IPS DF 19.7 (cell line): ENCODE measurements around the gene SYT6.
A peak's percentile ranks its signal among the peaks of the same experiment; 100 is the strongest.

Experiments used
- DNase-seq: peaks from one replicate; pipeline ENCODE4 v3.0.0-alpha.2; 2013; ENCODE audit warnings: low read depth, low spot score

The SYT6 gene

DNA sequence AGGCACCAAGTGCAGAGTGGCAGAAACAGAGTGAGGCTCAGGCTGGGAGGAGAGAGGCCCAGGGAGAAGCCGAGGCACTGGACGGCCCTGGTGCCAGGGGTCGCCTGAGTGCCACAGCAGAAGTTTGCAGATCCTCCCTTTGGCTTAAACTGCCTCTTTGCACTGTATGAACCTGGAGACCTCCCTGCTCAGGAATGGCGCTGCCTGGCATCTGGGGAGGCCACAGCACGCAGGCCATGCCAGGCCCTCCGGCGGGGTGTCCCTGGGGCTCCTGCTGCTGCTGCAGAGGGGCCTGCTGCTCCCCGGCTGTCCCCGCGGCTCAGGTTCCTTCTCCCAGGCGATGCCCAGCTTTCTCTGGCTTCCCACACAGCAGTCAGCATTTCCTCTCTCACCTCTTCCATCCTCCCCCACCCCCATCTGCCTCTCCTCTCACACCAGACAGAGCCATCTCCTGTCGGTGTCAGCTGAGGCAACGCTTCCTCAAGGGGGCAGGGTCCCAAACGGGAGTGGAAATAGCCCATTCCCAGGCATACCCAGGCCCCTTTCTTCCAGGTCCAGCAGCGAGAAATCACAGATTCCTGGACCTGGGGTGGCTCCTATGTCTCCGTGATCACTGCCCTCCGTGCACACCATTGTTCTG, 35.2 kb downstream of the SYT6 start:
- DNase-seq: peak; percentile 57

DNA sequence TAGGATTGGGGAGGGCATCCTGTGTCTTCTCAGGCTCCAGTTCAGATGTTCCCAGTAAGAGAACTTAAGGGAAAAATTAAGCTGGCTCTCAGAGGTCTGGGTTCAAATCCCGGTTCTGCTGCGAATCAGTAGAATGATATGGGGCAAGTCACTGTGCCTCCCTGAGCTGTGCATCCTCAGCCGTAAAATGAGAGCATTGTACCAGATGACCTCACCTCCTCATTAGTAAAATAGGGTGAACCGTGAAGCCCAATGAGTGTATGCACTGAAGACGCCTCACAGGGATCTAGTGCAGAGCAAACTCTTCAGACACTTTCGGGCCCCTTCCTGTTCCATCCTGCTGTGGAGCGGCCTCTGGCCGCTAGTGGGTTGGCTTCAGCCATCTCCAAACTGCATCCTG, 36.0 kb downstream of the SYT6 start:
- DNase-seq: no peak

DNA sequence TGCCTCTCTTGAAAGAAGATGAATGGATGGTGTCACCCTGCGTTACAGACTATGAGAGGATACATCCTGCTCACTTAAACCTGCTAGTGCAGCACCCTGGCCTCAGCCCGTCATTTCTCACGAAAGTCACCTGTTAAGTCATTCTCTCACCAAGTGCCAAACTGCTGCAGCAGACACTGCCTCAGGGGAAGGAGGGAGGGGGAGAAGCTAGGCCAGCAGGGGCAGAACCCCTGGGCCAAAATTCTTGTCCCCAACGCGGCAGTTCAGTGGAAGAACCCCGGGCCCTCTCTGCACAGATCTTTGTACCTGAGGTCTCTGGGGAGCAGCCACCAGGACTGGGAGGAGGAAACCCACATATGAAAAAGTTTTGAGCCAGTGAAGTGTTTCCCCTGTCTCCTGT, 37.6 kb downstream of the SYT6 start:
- DNase-seq: no peak

DNA sequence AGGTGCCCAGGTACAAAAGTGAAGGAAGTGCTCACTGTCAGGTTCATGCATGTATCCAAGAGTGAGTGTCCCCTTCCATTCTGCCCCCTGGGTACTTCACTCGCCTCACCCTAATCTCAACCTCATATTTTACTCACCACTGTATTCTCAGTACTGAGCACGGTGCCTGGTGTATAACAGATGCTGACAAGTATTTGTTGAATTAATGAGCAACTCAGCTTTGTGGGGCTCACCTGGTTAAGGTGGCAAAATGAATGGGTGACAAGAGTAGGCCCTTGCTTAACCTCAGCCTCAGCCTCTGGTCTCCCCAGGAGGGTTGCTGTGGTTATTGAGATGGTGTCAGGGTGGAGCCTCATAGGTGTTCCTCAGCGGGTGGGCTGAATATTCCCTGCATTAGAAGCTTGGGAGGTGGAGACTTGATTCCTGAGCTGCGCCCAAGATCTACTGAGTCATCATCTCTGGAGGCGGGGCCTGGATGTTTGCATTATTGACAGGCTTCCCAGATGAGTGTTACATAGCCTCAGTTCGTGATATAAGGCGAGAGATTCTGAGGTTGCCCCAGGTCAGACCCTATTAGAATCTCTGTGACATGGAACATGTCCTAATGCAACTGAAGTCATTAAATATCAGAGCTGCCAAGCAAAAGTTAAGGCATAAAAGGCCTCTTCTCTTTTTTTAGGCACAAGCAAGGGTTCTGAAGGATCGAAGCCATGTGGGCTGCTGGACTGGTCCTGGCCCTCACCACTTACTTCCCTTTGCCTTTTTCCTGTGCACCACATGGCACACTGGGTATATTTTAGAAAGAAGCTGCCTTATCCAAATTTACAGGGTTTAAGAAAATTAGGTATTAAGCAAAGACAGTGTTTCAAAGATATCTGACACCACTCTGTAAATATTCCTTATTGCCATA, 39.2 kb downstream of the SYT6 start:
- no peak for DNase-seq

DNA sequence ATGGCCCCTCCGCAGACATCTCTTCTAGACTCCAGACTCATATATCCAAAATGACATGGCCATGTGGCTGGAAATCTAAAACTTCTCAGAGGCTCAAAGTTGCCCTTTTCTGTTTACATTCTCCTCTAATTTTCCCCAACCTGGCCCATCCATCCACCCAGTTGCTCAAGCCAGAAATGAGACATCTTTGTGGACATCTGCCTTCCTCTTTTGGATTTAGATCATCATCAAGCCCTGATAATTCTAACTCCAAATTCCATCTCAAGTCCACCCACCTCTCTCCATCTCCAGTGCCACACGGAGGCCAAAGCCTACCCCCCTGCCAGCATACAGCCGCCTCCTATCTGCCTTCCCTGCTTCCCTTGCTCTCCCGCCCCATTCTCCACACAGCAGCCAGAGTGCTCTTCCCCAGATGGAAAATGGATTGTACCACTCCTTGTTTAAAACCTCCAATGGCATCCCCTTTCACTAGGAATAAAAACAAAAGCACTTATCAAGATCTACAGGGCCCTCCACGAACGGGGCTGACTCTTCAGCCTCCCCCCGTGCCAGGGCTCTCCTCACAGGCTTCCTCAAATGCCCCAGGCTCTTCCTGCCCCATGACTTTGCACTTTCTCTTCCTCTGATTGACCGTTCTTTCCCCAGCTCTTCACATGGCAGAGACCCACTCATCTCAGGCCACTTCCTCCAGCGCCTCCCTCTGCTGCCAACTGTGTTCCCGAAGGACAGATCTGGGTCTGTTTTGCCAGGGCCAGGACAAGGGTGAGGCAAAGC, 40.1 kb downstream of the SYT6 start:
- no peak for DNase-seq

DNA sequence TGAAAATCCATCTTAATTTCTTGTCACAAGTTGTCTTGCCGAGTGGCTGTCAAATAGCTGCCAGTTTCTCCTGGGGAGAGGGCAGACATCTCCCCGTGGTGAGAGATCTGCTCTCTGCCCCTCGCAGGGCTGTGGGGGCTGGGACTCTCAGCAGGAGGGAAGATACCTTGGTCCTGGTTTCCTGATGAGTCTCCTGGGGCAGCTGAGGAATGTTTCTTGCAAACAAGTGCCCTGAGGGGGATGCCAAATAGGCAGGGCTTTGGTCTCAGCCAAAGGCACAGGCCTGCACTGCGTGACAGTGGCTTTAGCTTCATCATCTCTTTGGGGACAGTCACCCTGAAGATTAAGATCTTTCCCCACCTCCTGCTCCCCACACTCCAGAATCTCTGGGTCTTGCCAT, 40.9 kb downstream of the SYT6 start:
- no peak for DNase-seq

DNA sequence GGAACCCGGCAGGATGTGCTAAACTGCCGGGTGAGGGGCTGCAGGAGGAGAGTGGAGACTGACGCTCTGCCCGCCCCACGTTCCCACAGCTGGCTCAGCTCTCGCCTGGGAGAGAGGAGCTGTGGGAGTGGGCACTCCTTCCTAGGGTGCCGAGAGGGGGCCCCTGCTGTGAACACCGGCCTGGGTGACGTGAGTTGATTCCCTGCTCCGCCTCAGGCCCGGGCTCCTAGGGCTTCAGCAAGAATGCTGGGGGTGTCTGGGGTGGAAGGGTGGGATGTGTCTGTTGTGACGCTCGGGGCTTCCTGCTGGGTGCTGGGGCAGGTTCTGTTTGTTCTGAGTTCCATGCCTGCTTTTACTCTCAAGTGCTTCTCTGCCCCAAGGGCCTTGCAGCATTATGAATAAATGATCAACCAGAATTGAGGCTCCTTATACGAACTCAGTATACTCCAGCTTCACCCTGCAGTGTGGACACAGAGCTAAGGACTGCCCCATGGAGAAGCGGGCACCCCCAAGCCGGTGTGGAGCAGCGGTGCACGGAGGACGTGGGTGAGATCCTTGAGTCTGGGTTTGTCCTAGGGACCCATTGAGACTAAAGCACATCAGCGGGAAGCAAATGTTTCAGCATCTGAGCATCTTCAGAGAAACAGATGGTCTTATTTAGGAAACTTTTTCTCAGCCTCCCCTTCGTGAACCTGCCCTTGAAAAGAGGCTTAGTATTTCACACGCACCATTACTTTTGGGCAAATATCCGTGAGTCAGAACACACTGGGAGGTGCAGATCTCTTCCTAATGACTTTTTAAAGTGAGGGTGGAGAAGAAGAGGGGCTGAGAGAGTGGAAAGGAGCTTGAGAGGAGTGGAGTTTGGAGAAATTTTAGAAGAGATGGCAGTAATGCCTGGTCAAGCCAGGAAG, 41.7 kb downstream of the SYT6 start:
- no peak for DNase-seq

DNA sequence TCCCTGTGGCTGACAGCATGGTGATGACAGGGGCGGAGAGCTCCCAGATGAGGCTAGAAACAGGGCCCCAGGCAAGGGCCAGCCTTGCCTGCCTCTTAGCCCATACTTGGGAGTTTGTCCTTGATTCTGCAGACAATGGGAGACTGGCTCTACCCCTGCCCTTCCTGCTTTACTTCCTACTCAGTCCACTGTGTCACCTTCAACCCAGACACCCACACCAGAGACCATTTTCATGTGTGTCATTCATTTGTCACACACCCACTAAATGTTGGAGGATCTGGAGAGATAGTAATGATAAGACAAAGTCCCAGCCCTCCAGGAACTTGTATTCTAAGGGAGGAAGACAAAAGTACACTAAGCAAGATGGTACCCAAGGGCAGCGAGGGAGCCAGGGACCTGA, 43.7 kb downstream of the SYT6 start:
- DNase-seq: no peak

DNA sequence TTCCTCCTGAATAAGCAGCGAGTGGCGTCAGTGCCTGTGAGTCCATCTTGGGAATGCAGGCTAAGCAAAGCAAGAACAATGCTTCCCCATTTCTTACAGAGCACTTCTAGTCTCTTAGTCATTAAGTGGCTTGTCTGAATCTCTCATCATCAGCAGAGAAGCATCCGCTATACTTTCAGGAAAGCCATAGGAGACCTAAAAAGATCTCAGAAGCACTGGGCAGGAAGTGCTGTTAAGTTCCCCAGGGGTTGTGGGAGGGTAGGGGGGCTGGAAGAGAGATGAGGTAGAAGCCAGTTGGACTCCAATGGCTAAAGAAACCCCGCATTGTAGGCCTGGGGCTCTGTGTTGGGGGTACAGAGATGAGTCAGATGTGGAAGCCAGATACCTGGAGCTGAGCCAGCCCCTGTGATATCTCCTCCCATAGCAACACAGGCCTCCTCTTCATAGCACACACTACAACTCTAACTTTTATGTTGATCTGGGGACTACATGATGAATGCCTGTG, 44.9 kb downstream of the SYT6 start:
- DNase-seq: no peak

DNA sequence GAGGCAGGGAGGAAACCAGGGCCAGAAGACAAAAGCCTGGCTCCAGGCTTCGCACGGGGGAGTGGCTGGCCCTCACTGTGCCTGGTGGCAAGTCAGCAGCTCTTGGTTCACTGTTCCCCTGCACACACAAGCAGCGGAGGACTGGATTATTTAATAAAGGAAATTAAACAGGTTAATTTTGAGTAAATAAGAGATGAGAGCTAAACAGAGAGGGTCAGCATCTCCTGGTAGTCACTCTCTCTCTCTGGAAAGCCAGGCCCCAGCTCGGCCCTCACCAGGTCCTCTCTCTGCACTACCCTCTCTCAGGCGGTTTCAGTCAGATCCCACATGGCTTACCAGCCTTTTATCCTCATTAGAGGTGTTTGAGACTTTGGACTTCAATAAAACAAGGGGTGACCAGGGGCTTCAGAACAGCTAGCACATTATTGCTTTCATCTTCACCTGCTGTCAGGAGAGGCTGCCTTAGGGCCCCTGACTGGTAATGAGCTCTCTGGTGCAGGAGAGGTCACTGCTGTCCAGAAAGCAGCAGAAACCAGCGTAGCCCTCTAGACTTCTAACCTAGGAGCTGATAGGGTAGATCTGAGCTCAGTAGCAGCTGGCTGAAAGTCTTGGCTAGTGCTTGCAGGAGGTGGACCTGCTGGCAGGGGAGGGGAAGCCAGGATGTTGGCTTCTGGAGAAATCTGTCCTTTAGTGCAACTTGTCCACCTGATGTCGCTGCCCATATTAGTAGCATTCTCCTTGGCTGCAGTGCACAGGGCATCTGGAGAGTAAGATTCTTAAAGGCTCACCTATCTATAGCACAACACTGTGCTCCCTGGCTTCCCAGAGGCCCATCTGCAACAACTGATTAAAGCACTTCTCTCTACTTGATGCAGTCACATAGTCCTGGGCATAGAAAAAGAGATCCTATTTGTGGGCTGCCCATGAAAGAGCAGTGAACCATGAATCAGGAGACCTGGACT, 45.9 kb downstream of the SYT6 start:
- DNase-seq: no peak

DNA sequence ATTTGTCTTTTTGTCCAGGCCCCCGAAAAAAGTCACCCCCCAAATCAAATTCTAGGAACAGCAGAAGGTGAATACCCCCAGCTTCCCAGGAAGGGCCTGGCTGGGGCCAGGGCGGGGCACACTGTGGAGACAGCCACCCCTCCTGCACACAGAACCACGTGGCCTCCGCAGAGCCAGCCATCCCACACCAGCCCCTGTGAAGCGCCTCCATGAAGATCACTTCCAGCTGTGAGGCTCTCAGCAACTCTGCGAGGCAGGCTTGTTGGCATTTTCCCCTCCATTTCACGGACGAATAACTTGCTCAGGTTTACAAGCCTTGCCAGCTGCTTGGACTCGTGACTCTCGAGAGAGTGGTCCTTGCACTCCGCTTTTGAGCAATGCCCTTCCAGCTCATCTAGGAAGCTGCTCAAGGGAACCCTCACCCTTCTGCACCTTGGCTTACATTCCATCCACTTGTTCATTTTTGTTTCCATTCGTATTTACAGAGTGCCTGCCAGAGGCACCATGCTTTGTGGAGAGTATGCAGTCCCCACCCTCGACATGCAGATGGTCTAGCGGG, 48.2 kb downstream of the SYT6 start:
- DNase-seq: no peak

DNA sequence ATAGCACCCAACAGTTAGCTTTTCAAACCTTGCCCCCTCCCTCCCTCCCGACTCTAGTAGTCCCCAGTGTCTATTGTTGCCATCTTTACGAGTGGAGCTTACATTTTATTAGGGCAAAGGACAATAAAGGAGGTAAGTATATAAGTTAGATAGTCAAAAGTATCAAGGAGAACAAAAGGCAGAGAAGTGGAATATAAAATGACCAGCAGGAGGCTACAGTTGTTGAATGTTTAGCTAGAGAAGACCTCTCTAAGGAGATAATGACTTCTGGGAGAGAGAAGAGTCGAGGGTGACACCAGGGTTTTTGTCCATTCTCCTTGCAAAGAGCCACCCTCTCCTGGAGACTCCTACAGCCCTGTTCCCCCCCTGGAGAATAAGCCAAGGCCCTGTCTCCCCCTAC, 48.7 kb downstream of the SYT6 start:
- DNase-seq: no peak

DNA sequence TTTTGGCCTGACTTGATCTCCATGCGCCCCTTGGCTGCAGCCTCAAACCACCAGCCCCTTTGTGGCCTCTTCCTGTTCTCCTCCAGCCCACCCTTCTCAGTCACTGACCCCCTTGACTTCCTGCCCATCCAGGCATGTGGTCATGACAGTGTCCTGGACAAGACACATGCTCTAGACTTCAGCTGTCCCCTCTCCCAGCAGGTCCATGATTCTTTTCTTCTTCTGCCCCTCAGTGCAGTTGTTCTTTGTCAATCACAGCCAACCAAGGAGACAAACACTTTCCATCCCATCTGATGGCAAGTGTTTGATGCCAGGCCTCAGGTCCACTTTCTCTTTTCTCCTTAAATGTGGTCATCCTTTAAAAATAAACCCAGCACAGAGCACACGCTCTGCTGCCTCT, 49.7 kb downstream of the SYT6 start:
- no peak for DNase-seq

DNA sequence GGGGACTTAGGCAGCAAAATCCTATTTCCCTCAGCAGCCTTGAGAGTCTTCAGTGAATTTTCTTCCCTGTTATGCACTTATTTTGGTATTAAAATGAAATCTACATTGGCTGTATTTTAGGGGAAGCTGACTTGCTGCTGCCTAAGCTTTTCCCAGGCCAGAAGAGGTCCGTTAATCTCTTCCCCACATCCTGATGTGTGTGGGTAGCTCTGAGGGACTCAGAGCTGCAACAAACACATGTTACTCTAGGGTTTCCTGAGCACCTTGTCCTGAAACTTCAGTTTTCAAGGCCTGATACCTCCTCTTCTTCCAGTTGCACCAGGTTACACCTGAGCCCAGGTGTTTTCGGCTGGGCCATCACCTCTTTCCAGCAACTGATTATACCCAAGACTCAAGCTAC, 51.5 kb downstream of the SYT6 start:
- no peak for DNase-seq

DNA sequence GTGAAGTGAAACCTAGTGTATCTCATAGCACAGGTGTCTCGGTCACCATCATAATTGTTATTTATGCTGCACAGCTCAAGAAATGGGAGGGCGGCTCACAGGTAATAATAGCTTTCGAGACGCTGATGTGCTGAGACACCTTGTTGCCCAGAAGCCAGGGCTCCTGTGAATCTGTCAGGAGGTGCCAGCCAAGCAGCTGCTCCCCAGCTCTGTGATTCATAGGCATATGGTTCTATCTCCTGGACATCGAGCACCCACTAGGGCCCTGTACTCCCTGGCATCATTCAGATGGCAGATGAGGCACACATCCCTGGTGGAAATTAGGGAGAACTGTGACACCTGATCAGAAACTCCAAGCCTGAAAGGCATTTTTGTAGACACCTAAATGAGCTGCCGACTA, 53.5 kb downstream of the SYT6 start:
- no peak for DNase-seq

DNA sequence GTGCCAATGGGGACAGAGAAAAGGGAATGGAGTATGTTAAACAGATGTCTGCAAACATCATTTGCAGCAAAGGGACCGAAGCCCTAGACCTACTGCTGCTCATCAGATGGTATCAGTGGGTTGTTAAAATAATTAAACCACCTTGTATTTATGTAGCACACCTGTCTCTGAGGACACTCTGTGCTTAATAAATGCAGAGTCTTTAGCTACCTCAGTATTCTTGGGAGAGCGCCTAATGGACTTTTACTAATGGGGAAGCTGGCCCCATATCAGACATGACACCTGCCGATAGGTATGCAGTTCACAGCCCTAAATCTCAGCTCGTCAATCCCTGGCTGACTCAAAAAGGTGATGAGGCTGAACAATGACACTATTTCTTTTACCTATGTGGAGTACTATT, 54.4 kb downstream of the SYT6 start:
- no peak for DNase-seq

DNA sequence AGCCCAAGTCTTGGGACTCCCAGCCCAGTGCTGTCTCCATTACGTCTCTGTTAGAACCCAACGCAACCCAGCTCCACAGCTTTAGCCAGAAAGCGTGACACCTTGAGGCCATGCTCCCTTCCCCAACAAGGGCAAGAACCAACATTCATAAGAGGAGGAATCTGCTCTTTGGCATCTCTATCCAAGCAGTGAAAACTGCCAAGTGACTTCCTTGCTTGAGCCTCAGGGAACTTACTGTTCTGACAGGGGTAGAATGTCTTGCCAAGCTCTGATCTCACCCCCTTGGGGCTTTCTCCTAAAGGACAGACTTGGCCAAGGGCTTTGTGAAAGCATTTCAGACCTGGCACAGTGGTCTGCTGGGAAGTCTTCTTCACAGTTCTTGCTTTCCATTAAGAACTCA, 56.6 kb downstream of the SYT6 start:
- DNase-seq: no peak

DNA sequence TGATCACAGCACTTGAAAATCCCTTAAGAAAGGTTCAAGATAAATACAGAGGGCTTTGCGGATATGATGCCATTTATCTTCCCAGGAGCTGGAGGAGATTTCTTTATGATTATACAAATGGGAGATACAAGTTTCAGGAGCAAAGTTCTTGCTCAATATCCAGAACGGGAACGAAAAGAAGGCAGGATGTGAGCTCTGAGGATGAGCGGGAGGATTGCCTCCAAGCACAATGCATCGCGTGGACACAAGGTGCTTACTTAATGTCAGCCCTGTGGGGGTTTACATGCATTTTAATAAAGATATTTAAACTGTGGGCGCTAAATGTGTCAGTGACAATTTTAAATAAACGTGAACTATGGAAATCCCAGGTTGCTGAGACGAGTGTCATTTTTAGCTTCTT, 59.0 kb downstream of the SYT6 start:
- no peak for DNase-seq

DNA sequence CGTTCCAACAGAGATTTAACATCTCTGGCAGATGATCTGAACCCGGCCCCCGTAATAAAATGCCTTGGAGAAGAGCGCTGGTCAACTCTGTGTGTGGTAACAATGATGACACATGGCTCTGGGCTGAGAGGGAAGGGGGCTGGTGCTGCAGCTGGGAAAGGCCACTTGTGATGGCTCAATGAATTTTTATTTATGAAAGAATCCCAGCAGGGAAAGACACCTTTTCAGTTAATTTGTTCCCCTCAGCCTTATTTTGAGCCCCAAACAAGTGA, 59.4 kb downstream of the SYT6 start:
- no peak for DNase-seq
